GM12872 (cell line): ENCODE measurements around the gene ATP9B.

Experiments used
- CTCF ChIP-seq: IDR thresholded peaks from 3 replicates; pipeline ENCODE4 v1.5.1; 2011; ENCODE audit warnings: low read depth, mild to moderate bottlenecking, low read length, moderate library complexity; ENCODE audit not compliant: insufficient read depth

The ATP9B gene

GRCh38 chr18:79227621-79228020 is 158.4 kb downstream of the ATP9B start:
- TF ChIP-seq CTCF: no peak

- TF ChIP-seq CTCF: no peak
Measured at GRCh38 chr18:79229431-79229830, 160.2 kb downstream of the ATP9B start.

GRCh38 chr18:79234438-79234837 is 165.2 kb downstream of the ATP9B start:
- TF ChIP-seq CTCF: no peak

GRCh38 chr18:79239631-79240030 is 170.4 kb downstream of the ATP9B start:
- TF ChIP-seq CTCF: no peak

- TF ChIP-seq CTCF: no peak
Measured at GRCh38 chr18:79241755-79242154, 172.6 kb downstream of the ATP9B start.

GRCh38 chr18:79242246-79242645 is 173.1 kb downstream of the ATP9B start:
- TF ChIP-seq CTCF: no peak

GRCh38 chr18:79245517-79246001 is 176.4 kb downstream of the ATP9B start:
- no peak for TF ChIP-seq CTCF
